C4-2B (cell line): ENCODE measurements around the gene COL8A2.

Source experiments
- ZFX ChIP-seq: fragments of 450-650 bp; IDR thresholded peaks from 2 replicates; pipeline ENCODE4 v1.6.1; 2017
- TF ChIP-seq, protein P1 (sequence below): fragments of 450-650 bp; conservative IDR thresholded peaks from 2 replicates; pipeline ENCODE4 v1.5.1; 2017; ENCODE audit warnings: mild to moderate bottlenecking

DNA sequence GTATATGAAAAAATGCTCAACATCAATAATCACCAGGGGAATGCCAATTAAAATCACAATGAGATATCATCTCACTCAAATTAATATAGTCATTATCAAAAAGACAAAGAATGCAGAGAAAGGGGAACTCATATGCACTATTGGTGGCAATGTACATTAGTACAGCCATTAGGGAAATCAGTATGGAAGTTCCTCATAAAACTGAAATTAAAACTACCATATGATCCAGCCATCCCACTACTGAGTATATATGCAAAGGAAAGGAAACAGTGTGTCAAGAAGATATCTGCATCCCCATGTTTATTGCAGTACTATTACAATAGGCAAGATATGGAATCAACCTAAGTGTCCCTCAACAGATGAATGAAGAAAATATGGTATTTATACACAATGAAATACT lies 73.2 kb downstream of the COL8A2 start:
- TF ChIP-seq, protein P1, sequence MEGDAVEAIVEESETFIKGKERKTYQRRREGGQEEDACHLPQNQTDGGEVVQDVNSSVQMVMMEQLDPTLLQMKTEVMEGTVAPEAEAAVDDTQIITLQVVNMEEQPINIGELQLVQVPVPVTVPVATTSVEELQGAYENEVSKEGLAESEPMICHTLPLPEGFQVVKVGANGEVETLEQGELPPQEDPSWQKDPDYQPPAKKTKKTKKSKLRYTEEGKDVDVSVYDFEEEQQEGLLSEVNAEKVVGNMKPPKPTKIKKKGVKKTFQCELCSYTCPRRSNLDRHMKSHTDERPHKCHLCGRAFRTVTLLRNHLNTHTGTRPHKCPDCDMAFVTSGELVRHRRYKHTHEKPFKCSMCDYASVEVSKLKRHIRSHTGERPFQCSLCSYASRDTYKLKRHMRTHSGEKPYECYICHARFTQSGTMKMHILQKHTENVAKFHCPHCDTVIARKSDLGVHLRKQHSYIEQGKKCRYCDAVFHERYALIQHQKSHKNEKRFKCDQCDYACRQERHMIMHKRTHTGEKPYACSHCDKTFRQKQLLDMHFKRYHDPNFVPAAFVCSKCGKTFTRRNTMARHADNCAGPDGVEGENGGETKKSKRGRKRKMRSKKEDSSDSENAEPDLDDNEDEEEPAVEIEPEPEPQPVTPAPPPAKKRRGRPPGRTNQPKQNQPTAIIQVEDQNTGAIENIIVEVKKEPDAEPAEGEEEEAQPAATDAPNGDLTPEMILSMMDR = no peak
- TF ChIP-seq ZFX = no peak
